Measurements from ENCODE around the gene EEFSEC.

Gene EEFSEC

GRCh38 chr3:128226795-128227395, 73.6 kb downstream of the EEFSEC start:
- TF ChIP-seq CTCF (IDR thresholded peaks at IDR 0.05; ENCODE audit: insufficient read depth, low read length): peak; percentile 64
- no peak for TF ChIP-seq REST (IDR thresholded peaks at IDR 0.05; ENCODE audit: insufficient replicate concordance, low read depth)
- DNase-seq (ENCODE audit: low read depth in 1 of 2, low spot score in 1 of 2): peak in 1 of 2 experiments; percentile 10
- H3K4me3 ChIP-seq (replicated peaks; ENCODE audit: insufficient read depth, low read length): no peak overlapping the region
- no peaks in the 10 kb centered on the region for H3K27me3 ChIP-seq (ENCODE audit: insufficient read depth, poor library complexity, severe bottlenecking)
- no peak overlapping the region for H3K27ac ChIP-seq (replicated peaks)

GRCh38 chr3:128227507-128227906, 74.2 kb downstream of the EEFSEC start:
- Histone ChIP-seq H3K27me3 (ENCODE audit: insufficient read depth, poor library complexity, severe bottlenecking) (no peaks in the 10 kb centered on the region), H3K27ac (replicated peaks) (no peak overlapping the region), H3K4me3 (replicated peaks; ENCODE audit: insufficient read depth, low read length) (no peak overlapping the region)
- TF ChIP-seq GABPA (IDR thresholded peaks at IDR 0.05; ENCODE audit: low read depth): no peak
- no peak for TF ChIP-seq CTCF (IDR thresholded peaks at IDR 0.05; ENCODE audit: insufficient read depth, low read length)
- TF ChIP-seq POLR2AphosphoS5 (IDR thresholded peaks at IDR 0.05; ENCODE audit: low read depth): no peak
- TF ChIP-seq REST (IDR thresholded peaks at IDR 0.05; ENCODE audit: insufficient replicate concordance, low read depth): no peak
- TF ChIP-seq SPI1 (IDR thresholded peaks at IDR 0.05; ENCODE audit: borderline replicate concordance, low read depth): no peak
- no peak for DNase-seq (ENCODE audit: low read depth in 1 of 2, low spot score in 1 of 2)

- TF ChIP-seq POLR2AphosphoS5 (IDR thresholded peaks at IDR 0.05; ENCODE audit: low read depth) (no peak), GABPA (IDR thresholded peaks at IDR 0.05; ENCODE audit: low read depth) (no peak), SPI1 (IDR thresholded peaks at IDR 0.05; ENCODE audit: borderline replicate concordance, low read depth) (no peak), REST (IDR thresholded peaks at IDR 0.05; ENCODE audit: insufficient replicate concordance, low read depth) (no peak), CTCF (IDR thresholded peaks at IDR 0.05; ENCODE audit: insufficient read depth, low read length) (no peak)
- no peak for DNase-seq (ENCODE audit: low read depth in 1 of 2, low spot score in 1 of 2)
- no peak overlapping the region for H3K4me3 ChIP-seq (replicated peaks; ENCODE audit: insufficient read depth, low read length)
- H3K27ac ChIP-seq (replicated peaks): no peak overlapping the region
- H3K27me3 ChIP-seq (ENCODE audit: insufficient read depth, poor library complexity, severe bottlenecking): no peaks in the 10 kb centered on the region
These were observed 75.2 kb downstream of the EEFSEC start for GRCh38 chr3:128228366-128228910.

All from HL-60 (cell line).